Stimulated activated CD8-positive, alpha-beta memory T cell treated with anti-CD3 and anti-CD28 coated beads, Interleukin-12 subunit alpha, Interleukin-12 subunit beta, amount 100 ng/mL, for 24 hours (primary cell): ENCODE results near the gene ACAP1.

Experiments used
- DNase-seq: peaks from one replicate; pipeline ENCODE4 v3.0.0-alpha.2; 2020; ENCODE audit errors: extremely low read depth

ACAP1 gene

GRCh38 chr17:7389924-7390910, 53.9 kb downstream of the ACAP1 start:
- no peak for DNase-seq

- no peak for DNase-seq
Observed at GRCh38 chr17:7391307-7391706, 55.0 kb downstream of the ACAP1 start.

- no peak for DNase-seq
Observed at GRCh38 chr17:7392696-7393612, 56.6 kb downstream of the ACAP1 start.

- no peak for DNase-seq
Observed at GRCh38 chr17:7393613-7394451, 57.5 kb downstream of the ACAP1 start.

- DNase-seq: peak; percentile 61
Observed at GRCh38 chr17:7394452-7395191, 58.3 kb downstream of the ACAP1 start, which contains the start of gene PLSCR3. PLSCR3 (minus strand) TSS chr17:7394525; CDS start chr17:7394110, 415 bp downstream.

- DNase-seq: no peak
Observed at GRCh38 chr17:7396147-7396546, 59.8 kb downstream of the ACAP1 start.

- DNase-seq: no peak
Observed at GRCh38 chr17:7398612-7399011, 62.3 kb downstream of the ACAP1 start.
